NT2/D1 (cell line): Measurements from ENCODE around the gene MRPL54.
A peak's percentile ranks its signal among the peaks of the same experiment; 100 is the strongest.

Source experiments
- DNase-seq: peaks from one replicate; pipeline ENCODE4 v3.0.0-alpha.2; 2011; ENCODE audit warnings: low read depth, low spot score
- H3K27me3 ChIP-seq: 2 replicates; pipeline ENCODE4 v1.6.0; 2011; ENCODE audit warnings: mild to moderate bottlenecking; ENCODE audit not compliant: insufficient read length, insufficient read depth
- H3K36me3 ChIP-seq: 2 replicates; pipeline ENCODE4 v1.6.1; 2011; ENCODE audit warnings: mild to moderate bottlenecking, low read length, mixed read lengths; ENCODE audit not compliant: insufficient read depth, insufficient read length
- H3K4me1 ChIP-seq: 2 replicates; pipeline ENCODE4 v1.5.1; 2011; ENCODE audit not compliant: insufficient read depth, insufficient read length
- H3K4me3 ChIP-seq: 2 replicates; pipeline ENCODE4 v1.5.1; 2011; ENCODE audit warnings: low read depth; ENCODE audit not compliant: insufficient read length
- H3K9ac ChIP-seq: 2 replicates; pipeline ENCODE4 v1.6.0; 2011; ENCODE audit warnings: low read depth; ENCODE audit not compliant: insufficient read length
- H3K9me3 ChIP-seq: 2 replicates; pipeline ENCODE4 v1.5.1; 2011; ENCODE audit warnings: mild to moderate bottlenecking, low read length; ENCODE audit not compliant: insufficient read depth
- SUZ12 ChIP-seq: IDR thresholded peaks from 2 replicates; pipeline ENCODE4 v1.6.1; 2011; ENCODE audit not compliant: insufficient read length, insufficient read depth; ENCODE audit errors: extremely low read depth
- YY1 ChIP-seq: IDR thresholded peaks from 2 replicates; pipeline ENCODE4 v1.6.1; 2011; ENCODE audit not compliant: insufficient read length, insufficient read depth
- ZNF274 ChIP-seq: IDR thresholded peaks from 2 replicates; pipeline ENCODE4 v1.6.1; 2011; ENCODE audit warnings: mild to moderate bottlenecking, low read depth, low read length

MRPL54 gene

DNA sequence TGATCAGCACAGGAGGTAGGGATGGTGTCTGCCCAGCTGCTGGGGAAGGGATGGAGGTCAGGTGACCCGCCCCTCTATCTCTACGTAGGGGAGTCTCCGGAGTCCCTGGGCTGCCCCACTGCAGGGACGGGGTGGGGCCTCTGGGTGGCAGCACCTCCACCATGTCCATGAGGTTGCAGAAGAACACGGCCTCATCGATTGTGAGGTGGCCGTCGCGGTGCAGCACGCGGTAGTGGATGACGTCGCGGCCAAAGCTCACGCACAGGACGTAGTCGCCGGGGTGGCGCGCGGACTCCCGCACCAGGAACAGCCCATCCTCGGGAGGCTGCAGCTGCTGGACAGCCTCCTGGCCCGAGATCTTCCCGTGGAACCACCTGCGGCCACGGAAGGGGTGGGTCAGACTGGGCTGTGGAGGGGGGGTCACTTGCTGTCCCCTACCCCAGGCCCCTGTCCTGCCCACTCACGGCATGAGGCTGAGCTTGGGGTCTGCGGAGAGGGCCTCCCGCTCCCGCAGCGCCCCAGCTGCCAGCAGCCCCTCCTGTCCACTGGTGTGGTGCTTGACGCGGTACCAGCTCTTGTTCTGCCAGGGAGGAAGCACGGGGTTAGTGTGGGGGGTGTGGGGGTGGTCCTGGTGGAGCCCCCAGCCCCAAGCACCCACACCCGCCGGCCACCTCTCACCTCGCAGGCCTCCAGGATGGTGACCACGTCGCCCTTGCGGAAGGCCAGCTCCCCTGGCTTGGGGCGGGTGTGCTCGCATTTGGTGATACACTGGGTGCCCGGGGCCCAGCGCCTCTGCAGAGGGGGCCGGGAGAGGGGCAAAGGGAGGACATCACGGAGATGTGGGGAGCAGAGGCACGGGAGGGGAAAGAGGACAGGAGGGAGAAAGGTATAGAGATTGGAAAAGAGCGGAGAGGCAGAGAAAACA, 21.4 kb downstream of the MRPL54 start:
- TF ChIP-seq SUZ12: no peak
- TF ChIP-seq ZNF274: no peak
- TF ChIP-seq YY1: no peak
- no peaks in the 10 kb centered on the region for H3K9me3 ChIP-seq
- H3K27me3 ChIP-seq: peaks cover 11% of the 10 kb centered on the region
- H3K36me3 ChIP-seq: no peaks in the 10 kb centered on the region
- peak overlapping the region; percentile 25 for H3K9ac ChIP-seq
- peaks cover 9% of the 10 kb centered on the region for H3K4me1 ChIP-seq
- peak; percentile 60 for DNase-seq
- no peak overlapping the region for H3K4me3 ChIP-seq

GRCh38 chr19:3784607-3785450, 22.3 kb downstream of the MRPL54 start:
- DNase-seq: no peak
- Histone ChIP-seq H3K27me3 (peaks cover 11% of the 10 kb centered on the region), H3K4me3 (peak overlapping the region; percentile 91), H3K36me3 (no peaks in the 10 kb centered on the region), H3K9me3 (no peaks in the 10 kb centered on the region), H3K9ac (peak overlapping the region; percentile 21), H3K4me1 (peaks cover 7% of the 10 kb centered on the region)
- TF ChIP-seq SUZ12: no peak
- no peak for TF ChIP-seq ZNF274
- no peak for TF ChIP-seq YY1

- Histone ChIP-seq H3K27me3 (peaks cover 11% of the 10 kb centered on the region), H3K36me3 (no peaks in the 10 kb centered on the region), H3K9me3 (no peaks in the 10 kb centered on the region), H3K4me3 (peak overlapping the region; percentile 91), H3K4me1 (peaks cover 7% of the 10 kb centered on the region), H3K9ac (peak overlapping the region; percentile 90)
- no peak for TF ChIP-seq YY1
- no peak for TF ChIP-seq SUZ12
- no peak for TF ChIP-seq ZNF274
- no peak for DNase-seq
Measured at GRCh38 chr19:3785451-3785937, 23.0 kb downstream of the MRPL54 start.

- no peaks in the 10 kb centered on the region for H3K9me3 ChIP-seq
- TF ChIP-seq YY1 (no peak), SUZ12 (no peak), ZNF274 (no peak)
- no peaks in the 10 kb centered on the region for H3K36me3 ChIP-seq
- no peak for DNase-seq
- H3K9ac ChIP-seq: peak within 1 kb of the TSS; percentile 90
- peaks cover 7% of the 10 kb centered on the region for H3K4me1 ChIP-seq
- peak within 1 kb of the TSS; percentile 91 for H3K4me3 ChIP-seq
- peaks cover 11% of the 10 kb centered on the region for H3K27me3 ChIP-seq
Measured at GRCh38 chr19:3785938-3786824, 23.7 kb downstream of the MRPL54 start, which contains the start of gene MATK. Gene MATK, minus strand, starts transcription at chr19:3786381. Its CDS starts 1,246 bp downstream, at chr19:3785135.

DNA sequence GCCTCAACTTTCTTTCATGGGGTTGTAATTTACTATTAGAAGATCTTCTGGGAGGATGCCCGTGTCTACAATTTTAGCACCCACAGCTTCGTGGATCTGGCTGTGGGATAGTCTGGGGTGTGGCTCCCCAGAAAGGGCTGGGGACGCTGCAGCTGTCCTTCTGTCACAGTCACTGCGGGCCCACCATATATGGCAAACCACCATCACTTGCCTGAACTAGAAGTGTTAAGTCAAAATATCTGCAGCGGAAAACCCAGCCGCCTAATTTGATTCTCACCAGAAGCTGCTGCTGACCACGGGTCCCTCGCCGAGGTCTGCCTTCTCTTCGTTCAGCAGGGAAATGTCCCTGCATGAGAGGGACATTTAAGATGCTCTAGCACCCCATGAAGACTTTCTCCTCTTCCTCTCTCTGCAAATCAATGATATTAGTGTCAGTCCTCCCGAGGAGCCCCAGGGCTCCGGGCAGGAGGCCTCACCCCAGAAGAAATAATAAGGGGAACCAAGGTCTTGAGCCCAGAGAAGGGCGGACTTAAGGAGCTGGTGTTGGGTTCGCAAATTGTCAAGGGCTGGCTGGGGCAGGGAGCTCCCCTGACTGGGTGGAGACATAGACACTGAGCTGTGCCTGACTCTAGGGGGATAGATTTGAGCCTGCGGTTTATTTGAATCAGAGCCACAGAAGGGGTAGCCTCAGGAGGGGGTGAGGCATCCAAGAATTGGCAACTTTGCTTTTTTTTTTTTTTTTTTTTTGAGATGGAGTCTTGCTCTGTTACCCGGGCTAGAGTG, 26.7 kb downstream of the MRPL54 start:
- peaks cover 7% of the 10 kb centered on the region for H3K4me1 ChIP-seq
- peaks cover 11% of the 10 kb centered on the region for H3K27me3 ChIP-seq
- H3K9ac ChIP-seq: no peak overlapping the region
- no peaks in the 10 kb centered on the region for H3K9me3 ChIP-seq
- TF ChIP-seq ZNF274 (no peak), YY1 (no peak), SUZ12 (no peak)
- no peaks in the 10 kb centered on the region for H3K36me3 ChIP-seq
- DNase-seq: no peak
- no peak overlapping the region for H3K4me3 ChIP-seq
